SU-DHL-6 (cell line): ENCODE measurements around the gene BCL3.

Experiments
- CTCF ChIP-seq: fragments of 200-600 bp; sonication (generic); IDR thresholded peaks from one replicate; pipeline ENCODE4 v1.5.1; 2017; ENCODE audit warnings: antibody characterized with exemption, mild to moderate bottlenecking, low read length, moderate library complexity; ENCODE audit not compliant: insufficient read depth, poor library complexity, severe bottlenecking
- EZH2phosphoT487 ChIP-seq: fragments of 200-600 bp; sonication (generic), shearing (Covaris generic); conservative IDR thresholded peaks from 2 replicates; pipeline ENCODE4 v1.6.1; 2018; ENCODE audit warnings: mild to moderate bottlenecking, antibody characterized with exemption, low read length, moderate library complexity, mixed read lengths

DNA sequence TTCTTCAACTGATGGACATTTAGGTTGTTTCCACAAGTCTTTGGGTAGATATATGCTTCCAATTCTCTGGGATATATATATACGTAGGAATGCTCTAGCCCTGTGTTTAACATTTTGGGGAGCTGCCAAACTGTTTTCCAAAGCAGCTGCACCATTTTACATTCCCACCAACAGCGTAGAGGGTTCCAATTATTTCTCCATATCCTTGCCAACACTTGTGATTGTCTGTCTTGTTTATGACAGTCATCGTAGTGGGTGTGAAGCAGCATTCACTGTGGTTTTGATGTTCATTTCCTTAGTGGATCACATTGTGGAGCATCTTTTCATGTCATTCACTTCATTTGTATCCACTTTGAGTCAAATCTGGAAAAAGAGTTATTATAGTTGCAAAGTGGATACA, 24.5 kb downstream of the BCL3 start:
- TF ChIP-seq EZH2phosphoT487 (no peak), CTCF (no peak)
